OCI-LY3 (cell line): ENCODE results near the gene B4GALNT4.
"Not testable (repeated sequence)": the region's sequence is repeated elsewhere in the genome, so short reads cannot be mapped to it uniquely, and the experiment has no call there.

Experiments used
- H2AFZ ChIP-seq: fragments of 200-600, 300-600 bp; shearing (Covaris generic); 2 replicates; pipeline ENCODE4 v1.6.0; 2014; ENCODE audit warnings: antibody characterized with exemption, low read depth, low read length
- H3K27ac ChIP-seq: fragments of 200-600, 300-600 bp; sonication (generic); 2 replicates; pipeline ENCODE4 v1.5.1; 2014; ENCODE audit warnings: mild to moderate bottlenecking, low read length, moderate library complexity, mixed read lengths
- H3K27me3 ChIP-seq: fragments of 200-600, 300-600 bp; sonication (generic); 2 replicates; pipeline ENCODE4 v1.6.1; 2014; ENCODE audit warnings: low read depth, low read length, mixed read lengths
- H3K36me3 ChIP-seq: fragments of 200-600, 300-600 bp; sonication (generic); replicated peaks from 2 replicates; pipeline ENCODE3; 2014; ENCODE audit warnings: low read depth, low read length, mixed read lengths
- H3K4me1 ChIP-seq: fragments of 300-600, 200-600 bp; sonication (generic); 2 replicates; pipeline ENCODE4 v1.6.1; 2014; ENCODE audit warnings: low read length, mixed read lengths
- H3K4me2 ChIP-seq: fragments of 200-600, 300-600 bp; sonication (generic); 2 replicates; pipeline ENCODE4 v1.6.1; 2014; ENCODE audit warnings: low read length, mixed read lengths
- H3K4me3 ChIP-seq: fragments of 300-600, 200-600 bp; sonication (generic); 2 replicates; pipeline ENCODE4 v1.5.1; 2014; ENCODE audit warnings: antibody characterized with exemption, mild to moderate bottlenecking, low read length, moderate library complexity
- H3K79me2 ChIP-seq: fragments of 300-600, 200-600 bp; shearing (Covaris generic); 2 replicates; pipeline ENCODE4 v1.6.1; 2014; ENCODE audit warnings: mild to moderate bottlenecking, low read length, mixed read lengths
- H3K9ac ChIP-seq: fragments of 300-600, 200-600 bp; shearing (Covaris generic); 2 replicates; pipeline ENCODE4 v1.6.0; 2014; ENCODE audit warnings: mild to moderate bottlenecking, low read length, moderate library complexity
- H3K9me3 ChIP-seq: fragments of 200-600, 300-600 bp; shearing (Covaris generic); 2 replicates; pipeline ENCODE4 v1.6.1; 2014; ENCODE audit warnings: low read length, mixed read lengths; ENCODE audit not compliant: insufficient read depth
- H4K20me1 ChIP-seq: fragments of 200-600, 300-600 bp; sonication (generic); 2 replicates; pipeline ENCODE4 v1.6.1; 2016; ENCODE audit warnings: low read length, mixed read lengths; ENCODE audit not compliant: insufficient read depth
- EZH2phosphoT487 ChIP-seq: fragments of 200-600 bp; shearing (Covaris generic); IDR thresholded peaks from 2 replicates; pipeline ENCODE4 v1.6.1; 2018; ENCODE audit warnings: antibody characterized with exemption, mixed run types, low read depth
- TF ChIP-seq, protein P1 (sequence below): fragments of 200-600, 300-600 bp; sonication (generic); IDR thresholded peaks from 2 replicates; pipeline ENCODE4 v1.5.1; 2014; ENCODE audit warnings: antibody characterized with exemption, low read length, low read depth

The B4GALNT4 gene

GRCh38 chr11:362642-363442, 6.5 kb upstream of the B4GALNT4 start:
- Histone ChIP-seq H3K4me2 (no peak overlapping the region), H3K4me3 (no peak overlapping the region), H4K20me1 (no peaks in the 10 kb centered on the region), H3K79me2 (no peaks in the 10 kb centered on the region), H3K9ac (no peak overlapping the region), H3K27ac (no peak overlapping the region), H3K27me3 (0 out of 2 replicates have a peak, but pooled peaks cover 2% of the 10 kb centered on the region), H2AFZ (no peak overlapping the region), H3K4me1 (peaks cover 5% of the 10 kb centered on the region), H3K36me3 (no peaks in the 10 kb centered on the region), H3K9me3 (no peaks in the 10 kb centered on the region)
- TF ChIP-seq EZH2phosphoT487, result no peak
- TF ChIP-seq, protein P1, sequence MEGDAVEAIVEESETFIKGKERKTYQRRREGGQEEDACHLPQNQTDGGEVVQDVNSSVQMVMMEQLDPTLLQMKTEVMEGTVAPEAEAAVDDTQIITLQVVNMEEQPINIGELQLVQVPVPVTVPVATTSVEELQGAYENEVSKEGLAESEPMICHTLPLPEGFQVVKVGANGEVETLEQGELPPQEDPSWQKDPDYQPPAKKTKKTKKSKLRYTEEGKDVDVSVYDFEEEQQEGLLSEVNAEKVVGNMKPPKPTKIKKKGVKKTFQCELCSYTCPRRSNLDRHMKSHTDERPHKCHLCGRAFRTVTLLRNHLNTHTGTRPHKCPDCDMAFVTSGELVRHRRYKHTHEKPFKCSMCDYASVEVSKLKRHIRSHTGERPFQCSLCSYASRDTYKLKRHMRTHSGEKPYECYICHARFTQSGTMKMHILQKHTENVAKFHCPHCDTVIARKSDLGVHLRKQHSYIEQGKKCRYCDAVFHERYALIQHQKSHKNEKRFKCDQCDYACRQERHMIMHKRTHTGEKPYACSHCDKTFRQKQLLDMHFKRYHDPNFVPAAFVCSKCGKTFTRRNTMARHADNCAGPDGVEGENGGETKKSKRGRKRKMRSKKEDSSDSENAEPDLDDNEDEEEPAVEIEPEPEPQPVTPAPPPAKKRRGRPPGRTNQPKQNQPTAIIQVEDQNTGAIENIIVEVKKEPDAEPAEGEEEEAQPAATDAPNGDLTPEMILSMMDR, result no peak

GRCh38 chr11:363443-363805, 5.9 kb upstream of the B4GALNT4 start:
- H3K27me3 ChIP-seq, H3K36me3 ChIP-seq, H3K9me3 ChIP-seq, H3K9ac ChIP-seq, H4K20me1 ChIP-seq, H3K4me2 ChIP-seq, H3K27ac ChIP-seq, H3K4me1 ChIP-seq, H2AFZ ChIP-seq, H3K79me2 ChIP-seq, H3K4me3 ChIP-seq: not testable (repeated sequence)

DNA sequence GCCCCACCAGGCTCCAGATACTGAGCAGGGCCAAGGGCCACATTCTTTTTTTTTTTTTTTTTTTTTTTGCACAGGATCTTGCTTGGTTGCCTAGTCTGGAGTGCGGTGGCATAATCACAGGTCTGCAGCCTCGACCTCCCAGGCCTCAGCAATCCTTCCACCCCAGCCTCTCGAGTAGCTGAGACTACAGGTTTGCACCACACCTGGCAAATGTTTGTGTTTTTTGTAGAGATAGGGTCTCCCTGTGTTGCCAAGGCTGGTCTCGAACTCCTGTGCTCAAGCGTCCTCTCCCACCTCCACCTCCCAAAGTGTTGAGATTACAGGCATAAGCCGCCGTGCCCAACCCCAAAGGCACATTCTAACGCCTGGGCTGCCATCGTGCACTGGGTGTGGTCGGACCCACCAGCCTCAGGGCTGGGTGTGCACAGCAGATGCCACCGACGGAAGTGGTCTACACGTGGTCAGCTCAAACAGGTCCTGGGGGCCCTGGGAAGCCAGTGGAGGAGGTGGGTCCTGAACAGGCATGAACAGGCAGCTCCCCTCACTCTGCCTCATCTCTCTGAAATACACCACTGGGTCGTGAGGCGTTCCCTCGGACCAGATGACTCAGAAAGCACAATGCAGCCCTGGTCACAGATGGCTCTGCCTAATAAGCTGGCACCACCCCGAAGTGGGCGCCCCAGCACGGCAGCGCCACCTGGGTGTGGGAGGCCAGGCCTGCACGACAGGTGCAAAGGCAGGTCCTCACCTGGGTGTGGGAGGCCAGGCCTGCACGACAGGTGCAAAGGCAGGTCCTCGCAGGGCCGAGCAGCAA, 5.1 kb upstream of the B4GALNT4 start:
- H4K20me1 ChIP-seq, result no peaks in the 10 kb centered on the region
- peak overlapping the region; percentile 75 for H3K4me3 ChIP-seq
- 0 out of 2 replicates have a peak, but pooled peaks cover 2% of the 10 kb centered on the region for H3K27me3 ChIP-seq
- H3K36me3 ChIP-seq, result no peaks in the 10 kb centered on the region
- peak overlapping the region; percentile 90 for H3K4me2 ChIP-seq
- no peak overlapping the region for H2AFZ ChIP-seq
- H3K79me2 ChIP-seq, result no peaks in the 10 kb centered on the region
- H3K27ac ChIP-seq, result no peak overlapping the region
- no peak for TF ChIP-seq EZH2phosphoT487
- TF ChIP-seq, protein P1, result peak; percentile 61
- peaks cover 5% of the 10 kb centered on the region for H3K4me1 ChIP-seq
- H3K9me3 ChIP-seq, result no peaks in the 10 kb centered on the region
- H3K9ac ChIP-seq, result peak overlapping the region; percentile 65

GRCh38 chr11:364991-365725, 4.1 kb upstream of the B4GALNT4 start:
- Histone ChIP-seq H3K9ac (no peak overlapping the region), H3K27me3 (no peaks in the 10 kb centered on the region), H3K27ac (no peak overlapping the region), H3K36me3 (no peaks in the 10 kb centered on the region), H3K4me1 (peaks cover 5% of the 10 kb centered on the region), H3K4me2 (no peak overlapping the region), H4K20me1 (no peaks in the 10 kb centered on the region), H3K9me3 (no peaks in the 10 kb centered on the region), H3K4me3 (no peak overlapping the region), H3K79me2 (no peaks in the 10 kb centered on the region), H2AFZ (no peak overlapping the region)
- TF ChIP-seq, protein P1, result no peak
- no peak for TF ChIP-seq EZH2phosphoT487
